ENCODE data around the gene MKS1.

DNA sequence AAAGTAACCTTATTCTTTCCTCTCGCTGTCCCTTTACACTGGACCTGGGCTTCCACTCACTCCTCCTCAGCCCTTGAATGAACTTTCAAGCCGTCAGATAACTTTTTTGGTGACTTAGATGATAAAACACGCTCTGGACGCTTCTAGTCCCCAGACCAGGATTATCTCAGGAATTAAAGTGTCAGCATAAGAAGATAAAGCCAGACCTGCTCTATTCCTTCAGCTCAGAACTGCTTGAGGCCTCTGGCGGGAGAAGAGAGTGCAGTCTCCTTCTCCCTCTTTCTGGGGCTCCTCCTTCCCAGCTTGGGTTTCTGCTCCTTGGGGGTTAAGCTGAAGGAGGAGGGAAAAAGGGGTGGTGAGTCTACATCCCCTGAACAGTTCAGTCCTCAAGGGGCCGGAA is 25.9 kb upstream of the MKS1 start:
- no peak for TF ChIP-seq POLR2A (IDR thresholded peaks at IDR 0.05; ENCODE audit: borderline replicate concordance, extremely low read depth, insufficient read depth, insufficient read length)
- TF ChIP-seq, protein P1, sequence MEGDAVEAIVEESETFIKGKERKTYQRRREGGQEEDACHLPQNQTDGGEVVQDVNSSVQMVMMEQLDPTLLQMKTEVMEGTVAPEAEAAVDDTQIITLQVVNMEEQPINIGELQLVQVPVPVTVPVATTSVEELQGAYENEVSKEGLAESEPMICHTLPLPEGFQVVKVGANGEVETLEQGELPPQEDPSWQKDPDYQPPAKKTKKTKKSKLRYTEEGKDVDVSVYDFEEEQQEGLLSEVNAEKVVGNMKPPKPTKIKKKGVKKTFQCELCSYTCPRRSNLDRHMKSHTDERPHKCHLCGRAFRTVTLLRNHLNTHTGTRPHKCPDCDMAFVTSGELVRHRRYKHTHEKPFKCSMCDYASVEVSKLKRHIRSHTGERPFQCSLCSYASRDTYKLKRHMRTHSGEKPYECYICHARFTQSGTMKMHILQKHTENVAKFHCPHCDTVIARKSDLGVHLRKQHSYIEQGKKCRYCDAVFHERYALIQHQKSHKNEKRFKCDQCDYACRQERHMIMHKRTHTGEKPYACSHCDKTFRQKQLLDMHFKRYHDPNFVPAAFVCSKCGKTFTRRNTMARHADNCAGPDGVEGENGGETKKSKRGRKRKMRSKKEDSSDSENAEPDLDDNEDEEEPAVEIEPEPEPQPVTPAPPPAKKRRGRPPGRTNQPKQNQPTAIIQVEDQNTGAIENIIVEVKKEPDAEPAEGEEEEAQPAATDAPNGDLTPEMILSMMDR (IDR thresholded peaks at IDR 0.05 in 2 of 3, conservative IDR thresholded peaks at IDR 0.05 in 1 of 3; ENCODE audit: borderline replicate concordance in 1 of 3, insufficient read depth in 1 of 3, low read depth in 2 of 3, low read length in 2 of 3) = no peak
- TF ChIP-seq ZFX (IDR thresholded peaks at IDR 0.05) = no peak
- no peak for TF ChIP-seq POLR2AphosphoS5 (IDR thresholded peaks at IDR 0.05; ENCODE audit: low read depth, low read length)
- TF ChIP-seq, protein P2, sequence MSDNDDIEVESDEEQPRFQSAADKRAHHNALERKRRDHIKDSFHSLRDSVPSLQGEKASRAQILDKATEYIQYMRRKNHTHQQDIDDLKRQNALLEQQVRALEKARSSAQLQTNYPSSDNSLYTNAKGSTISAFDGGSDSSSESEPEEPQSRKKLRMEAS (IDR thresholded peaks at IDR 0.05) = no peak
- no peak for TF ChIP-seq EZH2 (IDR thresholded peaks at IDR 0.05)
- no peak for TF ChIP-seq EZH2phosphoT487 (IDR thresholded peaks at IDR 0.05; ENCODE audit: borderline replicate concordance)
- no peak for TF ChIP-seq RAD21 (IDR thresholded peaks at IDR 0.05; ENCODE audit: low read depth)
- TF ChIP-seq SIN3A (IDR thresholded peaks at IDR 0.05; ENCODE audit: low read depth) = no peak
- no peak for TF ChIP-seq CEBPB (IDR thresholded peaks at IDR 0.05; ENCODE audit: low read depth)
- TF ChIP-seq TCF7L2 (IDR thresholded peaks at IDR 0.05; ENCODE audit: borderline replicate concordance, extremely low read depth, insufficient read depth, insufficient read length) = no peak
- TF ChIP-seq, protein P3, sequence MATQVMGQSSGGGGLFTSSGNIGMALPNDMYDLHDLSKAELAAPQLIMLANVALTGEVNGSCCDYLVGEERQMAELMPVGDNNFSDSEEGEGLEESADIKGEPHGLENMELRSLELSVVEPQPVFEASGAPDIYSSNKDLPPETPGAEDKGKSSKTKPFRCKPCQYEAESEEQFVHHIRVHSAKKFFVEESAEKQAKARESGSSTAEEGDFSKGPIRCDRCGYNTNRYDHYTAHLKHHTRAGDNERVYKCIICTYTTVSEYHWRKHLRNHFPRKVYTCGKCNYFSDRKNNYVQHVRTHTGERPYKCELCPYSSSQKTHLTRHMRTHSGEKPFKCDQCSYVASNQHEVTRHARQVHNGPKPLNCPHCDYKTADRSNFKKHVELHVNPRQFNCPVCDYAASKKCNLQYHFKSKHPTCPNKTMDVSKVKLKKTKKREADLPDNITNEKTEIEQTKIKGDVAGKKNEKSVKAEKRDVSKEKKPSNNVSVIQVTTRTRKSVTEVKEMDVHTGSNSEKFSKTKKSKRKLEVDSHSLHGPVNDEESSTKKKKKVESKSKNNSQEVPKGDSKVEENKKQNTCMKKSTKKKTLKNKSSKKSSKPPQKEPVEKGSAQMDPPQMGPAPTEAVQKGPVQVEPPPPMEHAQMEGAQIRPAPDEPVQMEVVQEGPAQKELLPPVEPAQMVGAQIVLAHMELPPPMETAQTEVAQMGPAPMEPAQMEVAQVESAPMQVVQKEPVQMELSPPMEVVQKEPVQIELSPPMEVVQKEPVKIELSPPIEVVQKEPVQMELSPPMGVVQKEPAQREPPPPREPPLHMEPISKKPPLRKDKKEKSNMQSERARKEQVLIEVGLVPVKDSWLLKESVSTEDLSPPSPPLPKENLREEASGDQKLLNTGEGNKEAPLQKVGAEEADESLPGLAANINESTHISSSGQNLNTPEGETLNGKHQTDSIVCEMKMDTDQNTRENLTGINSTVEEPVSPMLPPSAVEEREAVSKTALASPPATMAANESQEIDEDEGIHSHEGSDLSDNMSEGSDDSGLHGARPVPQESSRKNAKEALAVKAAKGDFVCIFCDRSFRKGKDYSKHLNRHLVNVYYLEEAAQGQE (IDR thresholded peaks at IDR 0.05; ENCODE audit: low read depth) = no peak
- no peak for TF ChIP-seq ELF1 (IDR thresholded peaks at IDR 0.05; ENCODE audit: borderline replicate concordance, low read depth)

Data from HCT116 (cell line).